ENCODE data around the gene XPO5.

The XPO5 gene

DNA sequence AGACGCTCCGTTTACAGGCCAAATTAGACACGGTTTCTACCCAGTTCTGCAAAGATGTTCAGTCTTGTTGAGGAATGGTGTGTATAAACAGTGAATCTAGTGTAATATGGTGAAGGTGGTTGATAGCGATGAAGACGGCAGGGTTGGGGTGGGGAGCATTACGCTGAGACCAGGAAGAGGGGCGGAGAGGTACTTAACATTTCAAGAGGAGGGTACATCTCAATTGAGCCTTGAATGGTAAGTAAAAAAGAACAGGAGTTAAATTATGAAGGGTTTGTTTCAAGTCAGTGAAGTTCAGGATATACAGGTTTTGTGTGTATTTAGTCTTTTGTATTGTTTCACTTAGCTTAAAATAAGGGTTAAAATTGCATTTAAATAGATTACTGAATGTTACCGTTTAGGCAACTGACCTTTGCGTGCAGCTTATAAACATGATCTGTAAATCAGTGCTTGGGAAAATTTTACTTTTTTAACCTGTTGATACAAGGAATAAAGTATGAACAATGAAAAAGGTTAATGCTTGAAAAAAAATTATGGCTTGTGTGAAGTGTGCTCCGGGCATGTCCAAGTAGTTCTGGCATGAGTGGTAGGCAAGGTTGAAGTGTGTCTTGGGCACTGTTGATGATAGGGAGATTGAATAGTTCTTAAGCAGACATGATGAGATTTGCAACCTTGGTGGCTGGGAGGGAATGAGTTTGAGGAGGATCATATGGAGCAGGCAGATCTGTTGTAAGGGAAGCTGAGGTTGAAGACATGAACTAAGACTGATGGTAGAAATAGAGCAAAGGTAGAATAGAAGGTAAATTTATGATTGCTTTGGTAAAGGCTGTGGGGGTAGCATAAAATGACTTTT is 58.1 kb downstream of the XPO5 start:
- H2AFZ ChIP-seq (ENCODE audit: low read length, unreplicated experiment) = peak overlapping the region; percentile 8
- peak overlapping the region; percentile 91 for H3K4me3 ChIP-seq (ENCODE audit: low read depth, low read length)
- H3K27ac ChIP-seq (ENCODE audit: low read depth, low read length) = peak overlapping the region; percentile 11; the same call in 1 of the 2 replicates
- no peaks in the 10 kb centered on the region for H3K27me3 ChIP-seq (ENCODE audit: insufficient read depth, low read length)
- peaks cover 44% of the 10 kb centered on the region for H3K36me3 ChIP-seq (ENCODE audit: insufficient read depth, low read length)
- peaks cover 28% of the 10 kb centered on the region for H3K4me1 ChIP-seq (ENCODE audit: control insufficient read depth, insufficient read depth, low read length, unreplicated experiment)
- peaks cover 55% of the 10 kb centered on the region for H3K79me2 ChIP-seq (ENCODE audit: control insufficient read depth, insufficient read depth, low read length, unreplicated experiment)

DNA sequence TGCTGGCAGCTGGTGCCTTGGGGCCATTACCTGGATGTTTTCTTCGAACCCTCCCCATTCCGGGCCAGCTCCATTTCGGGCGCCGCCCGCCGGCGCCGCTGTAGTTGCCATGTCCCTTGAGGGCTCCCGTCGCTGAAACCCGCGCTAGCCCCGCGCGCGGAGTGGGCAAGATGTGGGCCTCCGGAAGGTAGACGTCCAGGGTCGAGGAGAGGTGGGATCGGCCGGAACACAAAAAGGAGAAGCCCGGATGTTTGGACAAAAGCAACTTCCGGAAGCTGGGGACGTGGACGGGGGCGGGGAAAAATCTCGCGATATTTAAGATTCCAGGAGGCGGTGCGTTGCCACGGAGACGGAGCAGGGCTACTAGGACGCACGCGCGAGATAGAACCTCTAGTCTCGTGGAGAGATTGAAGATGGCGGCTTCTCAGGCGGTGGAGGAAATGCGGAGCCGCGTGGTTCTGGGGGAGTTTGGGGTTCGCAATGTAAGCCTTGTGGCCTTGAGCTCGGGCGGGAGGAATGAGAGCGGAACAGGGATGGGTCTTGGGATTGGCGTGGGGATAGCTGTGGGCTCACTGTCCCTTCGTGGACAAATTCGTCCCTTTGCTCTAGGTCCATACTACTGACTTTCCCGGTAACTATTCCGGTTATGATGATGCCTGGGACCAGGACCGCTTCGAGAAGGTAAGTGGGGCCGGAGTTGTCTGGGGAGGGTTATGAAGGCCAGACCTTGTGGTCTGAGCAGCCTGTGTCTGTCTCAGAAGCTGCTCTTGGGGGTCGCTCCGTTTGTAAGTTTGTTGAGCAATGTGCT is 58.9 kb downstream of the XPO5 start, which contains the start of the genes POLR1C and YIPF3:
TSS of gene POLR1C (plus strand) at position 393 of the 808 bp plus-strand sequence. CDS start at position 414, 21 bp downstream.
TSS of gene YIPF3 (minus strand) at position 230 of the 808 bp plus-strand sequence. CDS start at position 111, 119 bp downstream.
- Histone ChIP-seq H3K27me3 (ENCODE audit: insufficient read depth, low read length) (no peaks in the 10 kb centered on the region), H2AFZ (ENCODE audit: low read length, unreplicated experiment) (peak within 1 kb of the TSS; percentile 90), H3K27ac (ENCODE audit: low read depth, low read length) (peak within 1 kb of the TSS; percentile 63), H3K4me3 (ENCODE audit: low read depth, low read length) (peak within 1 kb of the TSS; percentile 91), H3K4me1 (ENCODE audit: control insufficient read depth, insufficient read depth, low read length, unreplicated experiment) (peaks cover 28% of the 10 kb centered on the region), H3K79me2 (ENCODE audit: control insufficient read depth, insufficient read depth, low read length, unreplicated experiment) (peaks cover 55% of the 10 kb centered on the region), H3K36me3 (ENCODE audit: insufficient read depth, low read length) (peaks cover 36% of the 10 kb centered on the region)

DNA sequence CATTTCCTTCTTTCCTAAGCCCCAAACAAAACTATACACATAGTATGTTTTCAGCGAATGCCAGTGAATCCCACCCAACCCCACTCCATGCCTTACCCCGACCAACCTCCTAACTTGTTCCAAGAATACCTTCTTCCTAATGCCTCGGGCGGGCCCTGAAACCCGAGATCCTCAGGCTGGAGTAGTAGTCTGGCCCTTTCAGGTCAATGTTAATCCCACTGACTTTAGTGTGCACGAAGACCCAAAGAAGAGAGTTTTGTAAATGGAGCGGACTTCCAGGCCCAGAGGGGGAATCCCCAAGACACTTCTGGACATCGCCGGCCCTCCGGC is 59.5 kb downstream of the XPO5 start:
- peaks cover 34% of the 10 kb centered on the region for H3K36me3 ChIP-seq (ENCODE audit: insufficient read depth, low read length)
- peak overlapping the region; percentile 90 for H2AFZ ChIP-seq (ENCODE audit: low read length, unreplicated experiment)
- no peaks in the 10 kb centered on the region for H3K27me3 ChIP-seq (ENCODE audit: insufficient read depth, low read length)
- H3K27ac ChIP-seq (ENCODE audit: low read depth, low read length) = peak overlapping the region; percentile 63
- H3K79me2 ChIP-seq (ENCODE audit: control insufficient read depth, insufficient read depth, low read length, unreplicated experiment) = peaks cover 55% of the 10 kb centered on the region
- H3K4me1 ChIP-seq (ENCODE audit: control insufficient read depth, insufficient read depth, low read length, unreplicated experiment) = peaks cover 28% of the 10 kb centered on the region
- H3K4me3 ChIP-seq (ENCODE audit: low read depth, low read length) = peak overlapping the region; percentile 91

DNA sequence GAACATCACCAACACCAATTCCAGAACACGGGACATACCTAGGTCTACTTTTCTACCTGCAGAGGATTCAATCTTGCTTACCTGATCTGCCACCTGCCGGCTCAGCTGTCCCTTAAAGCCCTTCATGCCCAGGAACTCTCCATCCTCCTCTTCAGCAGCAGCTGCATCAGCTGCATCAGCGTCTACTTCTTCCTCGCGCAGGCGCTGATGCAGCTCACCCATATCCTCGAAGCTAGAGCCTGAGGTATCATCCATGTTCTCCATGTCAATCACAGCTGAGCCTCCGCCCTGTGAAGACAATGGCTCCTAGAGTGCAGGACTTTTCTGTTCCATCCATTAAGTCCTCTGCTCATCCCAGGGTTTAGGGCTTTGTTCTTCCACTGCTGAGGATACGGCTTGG is 60.0 kb downstream of the XPO5 start:
- peak overlapping the region; percentile 90 for H2AFZ ChIP-seq (ENCODE audit: low read length, unreplicated experiment)
- H3K27ac ChIP-seq (ENCODE audit: low read depth, low read length) = no peak overlapping the region
- H3K79me2 ChIP-seq (ENCODE audit: control insufficient read depth, insufficient read depth, low read length, unreplicated experiment) = peaks cover 55% of the 10 kb centered on the region

DNA sequence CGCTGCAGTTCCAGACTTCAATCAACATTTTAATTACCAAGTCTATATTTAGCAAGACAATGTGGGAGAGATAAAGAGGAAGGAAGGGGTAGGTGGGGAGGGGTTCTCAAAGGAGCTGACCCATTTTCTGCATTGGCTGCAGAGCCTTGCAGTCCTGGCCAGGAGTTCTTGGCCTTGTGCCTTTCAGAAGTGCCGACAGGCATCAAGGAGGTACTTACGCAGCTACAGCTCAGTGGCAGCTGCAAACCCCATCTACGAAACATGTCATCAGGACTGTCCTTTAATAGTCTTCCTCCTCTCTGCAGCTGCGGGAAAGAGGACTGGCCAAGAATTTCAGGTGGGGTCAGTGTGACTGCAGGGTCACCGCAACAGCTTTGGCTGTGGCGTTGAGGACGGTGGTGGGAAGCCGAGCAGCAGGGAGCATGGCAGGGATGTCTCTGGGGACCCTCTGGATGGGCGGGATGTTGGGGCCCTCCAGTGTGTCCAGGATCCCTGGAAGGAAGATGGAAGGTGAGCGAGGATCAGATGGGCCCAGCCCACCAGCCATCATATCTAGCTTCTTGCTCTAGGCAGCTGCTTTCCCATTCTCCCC is 63.9 kb downstream of the XPO5 start:
- no peaks in the 10 kb centered on the region for H3K27me3 ChIP-seq (ENCODE audit: insufficient read depth, low read length)
- H3K79me2 ChIP-seq (ENCODE audit: control insufficient read depth, insufficient read depth, low read length, unreplicated experiment) = peaks cover 25% of the 10 kb centered on the region
- no peak overlapping the region for H3K27ac ChIP-seq (ENCODE audit: low read depth, low read length)
- H3K4me3 ChIP-seq (ENCODE audit: low read depth, low read length) = no peak overlapping the region
- peaks cover 21% of the 10 kb centered on the region for H3K4me1 ChIP-seq (ENCODE audit: control insufficient read depth, insufficient read depth, low read length, unreplicated experiment)
- H2AFZ ChIP-seq (ENCODE audit: low read length, unreplicated experiment) = no peak overlapping the region
- peaks cover 12% of the 10 kb centered on the region for H3K36me3 ChIP-seq (ENCODE audit: insufficient read depth, low read length)

More for the DNA sequence above, 60.0 kb downstream of the XPO5 start:
- H3K27me3 ChIP-seq (ENCODE audit: insufficient read depth, low read length) = no peaks in the 10 kb centered on the region
- peaks cover 29% of the 10 kb centered on the region for H3K36me3 ChIP-seq (ENCODE audit: insufficient read depth, low read length)
- peak overlapping the region; percentile 91 for H3K4me3 ChIP-seq (ENCODE audit: low read depth, low read length)
- H3K4me1 ChIP-seq (ENCODE audit: control insufficient read depth, insufficient read depth, low read length, unreplicated experiment) = peaks cover 29% of the 10 kb centered on the region

DNA sequence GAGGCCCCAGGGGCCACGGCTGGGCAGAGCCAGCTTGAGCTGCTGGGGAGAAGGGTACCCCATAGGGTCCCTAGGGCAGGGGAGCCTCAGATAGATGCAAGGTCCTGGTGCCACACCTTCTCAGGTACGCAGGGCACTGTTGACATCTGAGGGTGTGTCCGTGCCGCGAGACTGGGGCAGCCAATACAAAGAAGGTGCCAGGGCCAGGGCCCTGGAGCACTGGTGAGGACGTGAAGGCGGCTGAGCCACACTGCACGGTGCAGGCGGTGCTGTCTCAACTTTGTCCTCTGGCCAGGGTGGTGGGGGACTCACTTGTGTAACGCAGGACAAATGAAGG is 65.0 kb downstream of the XPO5 start:
- Histone ChIP-seq H3K27ac (ENCODE audit: low read depth, low read length) (peak overlapping the region; percentile 17; the same call in 1 of the 2 replicates), H3K4me3 (ENCODE audit: low read depth, low read length) (peak overlapping the region; percentile 79)

DNA sequence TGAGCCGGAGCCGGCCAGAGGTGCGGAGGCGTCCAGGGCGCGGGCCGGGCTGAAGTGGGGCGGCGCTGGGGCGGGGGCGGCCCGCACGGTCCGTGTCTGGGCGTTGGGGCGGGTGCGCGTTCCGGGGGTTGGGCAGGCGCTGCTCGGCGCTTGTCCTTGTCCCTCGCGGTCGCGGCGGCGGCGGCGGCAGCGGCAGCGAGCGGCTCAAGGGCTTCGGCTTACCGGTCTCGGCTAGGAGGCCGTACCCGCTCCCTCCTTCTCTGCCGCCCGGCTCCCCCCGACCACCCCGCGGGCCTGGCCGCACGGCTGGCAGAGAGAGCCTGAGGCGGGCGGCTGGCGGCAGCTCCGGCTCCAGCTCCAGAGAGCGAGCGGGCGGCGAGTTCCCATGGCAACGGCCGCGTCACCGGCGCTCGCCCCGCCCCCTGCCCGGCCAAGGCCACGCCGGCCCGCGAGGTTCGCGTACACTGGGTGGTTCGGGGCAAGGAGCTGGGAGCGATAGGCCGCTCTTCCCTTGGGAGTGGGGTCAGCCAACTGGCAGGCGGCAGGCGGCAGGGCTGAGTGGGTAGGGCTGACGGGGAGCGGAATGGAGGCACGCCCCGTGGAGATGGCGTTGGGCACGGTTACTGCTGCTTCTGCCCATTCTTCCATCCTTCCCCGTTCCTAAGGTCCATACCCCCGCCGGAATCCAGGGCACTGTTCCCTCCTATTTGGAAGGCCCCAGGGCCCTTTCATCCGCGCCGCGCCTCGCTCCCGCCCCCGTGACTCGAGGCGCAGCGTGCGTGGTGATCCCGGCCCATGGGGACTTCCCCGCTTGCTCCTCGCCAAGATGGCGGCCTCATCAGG is 65.6 kb downstream of the XPO5 start, which contains the start of gene LRRC73:
TSS of gene LRRC73 (minus strand) at position 363 of the 843 bp plus-strand sequence. CDS start 561 bp downstream, outside the sequence.
- peaks cover 10% of the 10 kb centered on the region for H3K79me2 ChIP-seq (ENCODE audit: control insufficient read depth, insufficient read depth, low read length, unreplicated experiment)
- no peaks in the 10 kb centered on the region for H3K27me3 ChIP-seq (ENCODE audit: insufficient read depth, low read length)
- H3K27ac ChIP-seq (ENCODE audit: low read depth, low read length) = peak within 1 kb of the TSS; percentile 17; the same call in 1 of the 2 replicates
- H2AFZ ChIP-seq (ENCODE audit: low read length, unreplicated experiment) = peak within 1 kb of the TSS; percentile 71
- peaks cover 14% of the 10 kb centered on the region for H3K4me1 ChIP-seq (ENCODE audit: control insufficient read depth, insufficient read depth, low read length, unreplicated experiment)
- peaks cover 7% of the 10 kb centered on the region for H3K36me3 ChIP-seq (ENCODE audit: insufficient read depth, low read length)
- H3K4me3 ChIP-seq (ENCODE audit: low read depth, low read length) = peak within 1 kb of the TSS; percentile 79

More for the DNA sequence above, 65.0 kb downstream of the XPO5 start:
- Histone ChIP-seq H3K36me3 (ENCODE audit: insufficient read depth, low read length) (peaks cover 12% of the 10 kb centered on the region), H2AFZ (ENCODE audit: low read length, unreplicated experiment) (peak overlapping the region; percentile 7), H3K79me2 (ENCODE audit: control insufficient read depth, insufficient read depth, low read length, unreplicated experiment) (peaks cover 16% of the 10 kb centered on the region), H3K27me3 (ENCODE audit: insufficient read depth, low read length) (no peaks in the 10 kb centered on the region), H3K4me1 (ENCODE audit: control insufficient read depth, insufficient read depth, low read length, unreplicated experiment) (peaks cover 20% of the 10 kb centered on the region)

DNA sequence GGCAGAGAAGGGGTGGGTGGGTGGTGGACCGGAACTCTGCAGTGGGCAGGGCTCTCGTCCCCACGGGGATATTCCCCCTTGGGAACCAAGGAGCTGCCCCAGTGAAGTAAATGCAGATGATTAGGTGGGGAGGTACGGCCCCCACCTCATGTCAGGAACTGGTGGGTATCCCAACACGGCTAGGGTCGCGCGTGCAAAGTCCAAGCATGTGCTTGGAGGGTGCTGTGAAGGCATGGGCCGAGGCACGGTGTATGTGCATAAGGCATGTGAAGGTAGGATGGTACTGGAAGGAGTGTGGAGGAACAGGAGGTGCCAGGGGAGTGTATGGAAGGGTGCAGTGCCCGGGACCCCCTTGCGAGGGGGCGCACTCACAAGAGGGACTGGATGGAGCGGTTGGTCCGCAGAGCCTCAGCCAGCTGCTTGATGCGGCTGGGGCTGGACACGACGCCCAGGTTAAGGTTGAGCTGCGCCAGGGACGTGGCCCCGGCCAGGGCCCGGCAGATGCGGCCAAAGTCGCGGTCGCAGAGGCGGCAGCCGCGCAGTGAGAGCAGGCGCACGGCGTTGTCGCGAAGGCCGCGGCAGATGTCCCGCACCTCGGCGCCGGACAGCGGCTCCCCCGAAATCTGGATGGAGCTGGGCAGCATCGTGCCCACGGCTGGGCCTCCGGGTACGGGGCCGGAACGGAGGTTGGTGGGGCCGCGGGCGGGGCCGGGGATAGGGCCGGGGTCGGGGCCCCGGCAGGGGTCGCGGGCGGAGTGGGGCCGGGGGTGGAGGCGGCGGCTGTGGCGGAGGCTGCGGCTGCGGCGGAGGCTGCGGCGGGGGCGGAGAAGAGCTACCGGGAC is 66.5 kb downstream of the XPO5 start:
- Histone ChIP-seq H3K27me3 (ENCODE audit: insufficient read depth, low read length) (no peaks in the 10 kb centered on the region), H3K4me1 (ENCODE audit: control insufficient read depth, insufficient read depth, low read length, unreplicated experiment) (peaks cover 6% of the 10 kb centered on the region), H2AFZ (ENCODE audit: low read length, unreplicated experiment) (peak overlapping the region; percentile 71), H3K27ac (ENCODE audit: low read depth, low read length) (no peak overlapping the region), H3K79me2 (ENCODE audit: control insufficient read depth, insufficient read depth, low read length, unreplicated experiment) (peaks cover 3% of the 10 kb centered on the region), H3K4me3 (ENCODE audit: low read depth, low read length) (peak overlapping the region; percentile 79), H3K36me3 (ENCODE audit: insufficient read depth, low read length) (peaks cover under 1% of the 10 kb centered on the region)

DNA sequence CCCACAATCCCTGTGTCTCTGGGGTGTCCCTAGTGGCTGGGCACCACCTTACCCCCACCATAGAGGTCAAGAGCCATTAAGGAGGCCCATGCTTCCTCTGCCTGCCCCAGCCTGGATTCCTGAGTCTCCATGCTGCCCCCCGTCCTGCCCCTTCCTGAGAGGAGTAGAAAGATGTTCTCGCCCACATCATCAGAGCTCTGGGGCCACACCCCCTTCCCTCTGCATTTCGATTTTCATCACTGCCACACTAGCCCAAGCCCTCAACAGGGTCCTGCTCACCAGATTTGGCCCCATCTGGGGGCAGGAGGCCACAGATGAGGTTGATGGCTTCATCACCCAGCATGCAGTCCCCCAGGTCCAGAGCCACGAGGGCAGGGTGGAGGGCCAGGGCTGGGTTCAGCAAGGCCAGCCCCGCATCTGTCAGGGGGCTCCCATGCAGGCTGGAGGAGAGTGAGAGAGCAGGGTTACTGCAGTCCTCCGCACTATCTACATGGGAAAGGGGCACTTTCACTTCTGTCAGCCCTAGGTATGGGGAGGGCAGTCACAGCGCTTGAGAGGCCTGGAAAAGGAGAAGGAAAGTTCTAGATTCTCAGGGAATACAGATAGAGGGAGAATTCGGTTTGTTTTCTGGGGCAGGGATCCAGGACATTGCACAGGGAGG is 67.2 kb downstream of the XPO5 start:
- peak overlapping the region; percentile 79; the same call in 1 of the 2 replicates for H3K4me3 ChIP-seq (ENCODE audit: low read depth, low read length)
- H3K27ac ChIP-seq (ENCODE audit: low read depth, low read length) = no peak overlapping the region
- no peaks in the 10 kb centered on the region; the same call in none of the 2 replicates for H3K36me3 ChIP-seq (ENCODE audit: insufficient read depth, low read length)
- H3K79me2 ChIP-seq (ENCODE audit: control insufficient read depth, insufficient read depth, low read length, unreplicated experiment) = no peaks in the 10 kb centered on the region
- no peaks in the 10 kb centered on the region for H3K27me3 ChIP-seq (ENCODE audit: insufficient read depth, low read length)
- H2AFZ ChIP-seq (ENCODE audit: low read length, unreplicated experiment) = no peak overlapping the region
- H3K4me1 ChIP-seq (ENCODE audit: control insufficient read depth, insufficient read depth, low read length, unreplicated experiment) = peaks cover 4% of the 10 kb centered on the region

Measured in ACC112 (cell line).